Measurements from ENCODE around the gene TSPAN3.

GRCh38 chr15:77012868-77013267, 58.0 kb downstream of the TSPAN3 start:
- TF ChIP-seq EP300 (IDR thresholded peaks at IDR 0.05; ENCODE audit: borderline replicate concordance) (no peak), YY1 (IDR thresholded peaks at IDR 0.05; ENCODE audit: low read depth) (no peak), USF1 (IDR thresholded peaks at IDR 0.05) (no peak)
